Suprapubic skin (tissue), 4 donors: ENCODE measurements around the gene TPCN2. TPM values are rescaled to one million over a fixed set of nuclear protein-coding genes. Genes with fewer than 3 reads are reported as not detected.

Experiments
- DNase-seq, 2 donors: peaks; one replicate each; pipeline ENCODE4 v3.0.0-alpha.2; 2019; ENCODE audit warnings: low spot score in 2 of 2
- H3K27ac ChIP-seq: fragments of 200-600 bp; sonication (generic); one replicate; pipeline ENCODE4 v1.5.1; 2019
- H3K27me3 ChIP-seq: fragments of 200-600 bp; sonication (generic); one replicate; pipeline ENCODE4 v1.5.1; 2019
- H3K36me3 ChIP-seq: fragments of 200-600 bp; sonication (generic); one replicate; pipeline ENCODE4 v1.5.1; 2019
- H3K4me1 ChIP-seq: fragments of 200-600 bp; sonication (generic); one replicate; pipeline ENCODE4 v1.5.1; 2019
- H3K4me3 ChIP-seq: fragments of 200-600 bp; sonication (generic); one replicate; pipeline ENCODE4 v1.5.1; 2019; ENCODE audit warnings: mild to moderate bottlenecking
- H3K9me3 ChIP-seq: fragments of 200-600 bp; sonication (generic); one replicate; pipeline ENCODE4 v1.5.1; 2019
- CTCF ChIP-seq, 2 donors: fragments of 200-600 bp in 1 of 2; fragments of 450-650 bp in 1 of 2; sonication (generic) in 1 of 2; IDR thresholded peaks; one replicate each; pipeline ENCODE4 v1.5.1; 2016 to 2019; ENCODE audit warnings: antibody characterized with exemption in 2 of 2, mild to moderate bottlenecking in 1 of 2, moderate library complexity in 1 of 2
- EP300 ChIP-seq: sonication (generic); formaldehyde crosslinking; IDR thresholded peaks from one replicate; pipeline ENCODE4 v1.6.1; 2017; ENCODE audit warnings: antibody characterized with exemption
- POLR2A ChIP-seq, 2 donors: fragments of 450-650 bp; IDR thresholded peaks; one replicate each; pipeline ENCODE4 v1.6.1; 2017; ENCODE audit warnings: antibody characterized with exemption in 2 of 2, mild to moderate bottlenecking in 2 of 2, moderate library complexity in 2 of 2
- POLR2AphosphoS5 ChIP-seq, 3 donors: sonication (generic); formaldehyde crosslinking; IDR thresholded peaks; one replicate each; pipeline ENCODE4 v1.6.1; 2017; ENCODE audit warnings: antibody characterized with exemption in 3 of 3
- WGBS: methylation state at CpG from one replicate; pipeline ENCODE4 v1.1.5; 2018; 5-methylcytosine and 5-hydroxymethylcytosine counted together
- total RNA-seq, 4 donors: library from RNA; depleted of rRNA; stranded (reverse); fragments of >200 nt; gene quantifications; one replicate each; pipeline ENCODE4 v1.1.0, GENCODE V29; 2016

Gene TPCN2
- total RNA-seq, 4 donors from 2014 or later = 8.4 to 30.3 (median 24.4) TPM

GRCh38 chr11:69049490-69049867, 747 bp downstream of the TPCN2 start:
- H3K27ac ChIP-seq = peak overlapping the region; percentile 90
- peak overlapping the region; percentile 99 for H3K4me3 ChIP-seq
- H3K36me3 ChIP-seq = peaks cover 10% of the 10 kb centered on the region
- no peaks in the 10 kb centered on the region for H3K9me3 ChIP-seq
- peaks cover 58% of the 10 kb centered on the region for H3K4me1 ChIP-seq
- no peaks in the 10 kb centered on the region for H3K27me3 ChIP-seq
- no peak for DNase-seq
- no peak for TF ChIP-seq POLR2A (IDR thresholded peaks at IDR 0.05)
- TF ChIP-seq EP300 = no peak
- WGBS = 10% methylated on average over 14 of the region's 15 CpGs

GRCh38 chr11:69050592-69051380, 2.1 kb downstream of the TPCN2 start:
- no peaks in the 10 kb centered on the region for H3K9me3 ChIP-seq
- no peak for TF ChIP-seq POLR2AphosphoS5 (IDR thresholded peaks at IDR 0.05)
- no peak for TF ChIP-seq EP300
- no peak for TF ChIP-seq POLR2A (IDR thresholded peaks at IDR 0.05)
- no peak for TF ChIP-seq CTCF (IDR thresholded peaks at IDR 0.05)
- H3K4me3 ChIP-seq = peak overlapping the region; percentile 99
- WGBS = 75% methylated on average over 11 of the region's 18 CpGs
- no peak for DNase-seq
- no peak overlapping the region for H3K27ac ChIP-seq
- peaks cover 22% of the 10 kb centered on the region for H3K36me3 ChIP-seq
- peaks cover 52% of the 10 kb centered on the region for H3K4me1 ChIP-seq
- no peaks in the 10 kb centered on the region for H3K27me3 ChIP-seq

GRCh38 chr11:69051381-69052342, 2.9 kb downstream of the TPCN2 start:
- no peaks in the 10 kb centered on the region for H3K9me3 ChIP-seq
- no peak for DNase-seq
- H3K36me3 ChIP-seq = peaks cover 22% of the 10 kb centered on the region
- peak overlapping the region; percentile 21 for H3K27ac ChIP-seq
- no peak for TF ChIP-seq EP300
- no peak for TF ChIP-seq CTCF (IDR thresholded peaks at IDR 0.05)
- no peak for TF ChIP-seq POLR2AphosphoS5 (IDR thresholded peaks at IDR 0.05)
- no peak for TF ChIP-seq POLR2A (IDR thresholded peaks at IDR 0.05)
- H3K4me3 ChIP-seq = no peak overlapping the region
- H3K27me3 ChIP-seq = no peaks in the 10 kb centered on the region
- H3K4me1 ChIP-seq = peaks cover 52% of the 10 kb centered on the region
- 87% methylated on average over 18 of the region's 20 CpGs for WGBS

- TF ChIP-seq POLR2A (IDR thresholded peaks at IDR 0.05) (no peak), POLR2AphosphoS5 (IDR thresholded peaks at IDR 0.05) (no peak), CTCF (IDR thresholded peaks at IDR 0.05) (no peak), EP300 (no peak)
- Histone ChIP-seq H3K4me3 (no peak overlapping the region), H3K9me3 (no peaks in the 10 kb centered on the region), H3K36me3 (peaks cover 26% of the 10 kb centered on the region), H3K27ac (peak overlapping the region; percentile 21), H3K4me1 (peaks cover 52% of the 10 kb centered on the region), H3K27me3 (no peaks in the 10 kb centered on the region)
- DNase-seq = no peak
- WGBS = 70% methylated on average over 7 of the region's 21 CpGs
Observed at GRCh38 chr11:69052343-69053168, 3.8 kb downstream of the TPCN2 start.

- no peak for TF ChIP-seq POLR2AphosphoS5 (IDR thresholded peaks at IDR 0.05)
- TF ChIP-seq CTCF (IDR thresholded peaks at IDR 0.05) = no peak
- no peak for TF ChIP-seq EP300
- TF ChIP-seq POLR2A (IDR thresholded peaks at IDR 0.05) = no peak
- WGBS = 100% methylated on average over 1 of the region's 9 CpGs
- Histone ChIP-seq H3K4me3 (no peak overlapping the region), H3K27me3 (no peaks in the 10 kb centered on the region), H3K9me3 (no peaks in the 10 kb centered on the region), H3K4me1 (peaks cover 50% of the 10 kb centered on the region), H3K27ac (peak overlapping the region; percentile 21), H3K36me3 (peaks cover 32% of the 10 kb centered on the region)
- DNase-seq = no peak
Observed at GRCh38 chr11:69053169-69053477, 4.4 kb downstream of the TPCN2 start.
